ENCODE results near the gene TRABD.
"Not testable (repeated sequence)": the region's sequence is repeated elsewhere in the genome, so short reads cannot be mapped to it uniquely, and the experiment has no call there.

Gene TRABD

GRCh38 chr22:50141462-50141861, 44.3 kb upstream of the TRABD start:
- H3K4me3 ChIP-seq (ENCODE audit: low read length), result no peak overlapping the region
- DNase-seq (ENCODE audit: low read depth), result no peak
- no peak for TF ChIP-seq CTCF (conservative IDR thresholded peaks at IDR 0.05; ENCODE audit: low read depth, low read length)

- no peak overlapping the region for H3K4me3 ChIP-seq (ENCODE audit: low read length)
- TF ChIP-seq CTCF (conservative IDR thresholded peaks at IDR 0.05; ENCODE audit: low read depth, low read length), result peak; percentile 41
- DNase-seq (ENCODE audit: low read depth), result no peak
Measured at GRCh38 chr22:50141891-50142363, 43.8 kb upstream of the TRABD start.

- no peak for TF ChIP-seq CTCF (conservative IDR thresholded peaks at IDR 0.05; ENCODE audit: low read depth, low read length)
- DNase-seq (ENCODE audit: low read depth), result no peak
- no peak overlapping the region for H3K4me3 ChIP-seq (ENCODE audit: low read length)
Measured at GRCh38 chr22:50143096-50143495, 42.6 kb upstream of the TRABD start.

- no peak for TF ChIP-seq CTCF (conservative IDR thresholded peaks at IDR 0.05; ENCODE audit: low read depth, low read length)
- no peak for DNase-seq (ENCODE audit: low read depth)
- no peak overlapping the region for H3K4me3 ChIP-seq (ENCODE audit: low read length)
Measured at GRCh38 chr22:50144005-50144614, 41.6 kb upstream of the TRABD start.

GRCh38 chr22:50145721-50146438, 39.8 kb upstream of the TRABD start:
- no peak for DNase-seq (ENCODE audit: low read depth)
- H3K4me3 ChIP-seq (ENCODE audit: low read length), result no peak overlapping the region
- TF ChIP-seq CTCF (conservative IDR thresholded peaks at IDR 0.05; ENCODE audit: low read depth, low read length), result no peak

GRCh38 chr22:50146439-50147238, 39.1 kb upstream of the TRABD start:
- H3K4me3 ChIP-seq (ENCODE audit: low read length), result no peak overlapping the region
- peak; percentile 96 for TF ChIP-seq CTCF (conservative IDR thresholded peaks at IDR 0.05; ENCODE audit: low read depth, low read length)
- no peak for DNase-seq (ENCODE audit: low read depth)

- not testable (repeated sequence) for H3K4me3 ChIP-seq (ENCODE audit: low read length); DNase-seq (ENCODE audit: low read depth)
Measured at GRCh38 chr22:50147258-50148165, 38.2 kb upstream of the TRABD start.
